Upper lobe of right lung (tissue), 1 donor: Measurements from ENCODE around the gene RBM10. TPM values are rescaled to one million over a fixed set of nuclear protein-coding genes. Genes with fewer than 3 reads are reported as not detected.

Source experiments
- ATAC-seq: fragments of 200-7000 bp; cut with Tn5 transposase; one replicate; pipeline ENCODE4 v1.9.1; 2020; ENCODE audit warnings: mild to moderate bottlenecking, moderate library complexity
- DNase-seq: peaks from one replicate; pipeline ENCODE4 v3.0.0-alpha.2; 2020
- H3K27ac ChIP-seq: fragments of 200-600 bp; one replicate; pipeline ENCODE4 v1.8.0; 2022
- H3K27me3 ChIP-seq: fragments of 200-600 bp; one replicate; pipeline ENCODE4 v1.8.0; 2022; ENCODE audit warnings: mild to moderate bottlenecking
- H3K36me3 ChIP-seq: fragments of 200-600 bp; one replicate; pipeline ENCODE4 v1.8.0; 2022
- H3K4me1 ChIP-seq: fragments of 200-600 bp; one replicate; pipeline ENCODE4 v1.8.0; 2022
- H3K4me3 ChIP-seq: fragments of 200-600 bp; one replicate; pipeline ENCODE4 v1.8.0; 2022; ENCODE audit warnings: mild to moderate bottlenecking
- H3K9me3 ChIP-seq: fragments of 200-600 bp; one replicate; pipeline ENCODE4 v1.8.0; 2022
- intact Hi-C: fragments of 100-400 bp; cut with DNase I; formaldehyde crosslinking; loops from one replicate; pipeline ENCODE4 v1.11.0; 2022
- total RNA-seq: library from RNA; stranded (reverse); fragmentation: NEBNext Ultra II Directional; extraction: Animal tissue kit (Norgen Biotek cat#: 25700); gene quantifications from one replicate; pipeline ENCODE4 v1.2.1, GENCODE V29; 2021
- TF ChIP-seq, protein P1 (sequence below): fragments of 200-600 bp; IDR thresholded peaks from one replicate; pipeline ENCODE4 v1.8.0; 2022; ENCODE audit warnings: antibody characterized with exemption
- donor health status: DM: no; HTN: yes; CAD: no; lungs with severe emphysema.

The RBM10 gene
- total RNA-seq, 1 donor from 2014 or later = 31.9 TPM

- ATAC-seq (no peak), DNase-seq (no peak)
- Histone ChIP-seq H3K9me3 (no peaks in the 10 kb centered on the region), H3K36me3 (peaks cover 41% of the 10 kb centered on the region), H3K4me3 (no peak overlapping the region), H3K27ac (no peak overlapping the region), H3K4me1 (no peaks in the 10 kb centered on the region), H3K27me3 (no peaks in the 10 kb centered on the region)
- intact Hi-C loops = no loop called here
- TF ChIP-seq, protein P1, sequence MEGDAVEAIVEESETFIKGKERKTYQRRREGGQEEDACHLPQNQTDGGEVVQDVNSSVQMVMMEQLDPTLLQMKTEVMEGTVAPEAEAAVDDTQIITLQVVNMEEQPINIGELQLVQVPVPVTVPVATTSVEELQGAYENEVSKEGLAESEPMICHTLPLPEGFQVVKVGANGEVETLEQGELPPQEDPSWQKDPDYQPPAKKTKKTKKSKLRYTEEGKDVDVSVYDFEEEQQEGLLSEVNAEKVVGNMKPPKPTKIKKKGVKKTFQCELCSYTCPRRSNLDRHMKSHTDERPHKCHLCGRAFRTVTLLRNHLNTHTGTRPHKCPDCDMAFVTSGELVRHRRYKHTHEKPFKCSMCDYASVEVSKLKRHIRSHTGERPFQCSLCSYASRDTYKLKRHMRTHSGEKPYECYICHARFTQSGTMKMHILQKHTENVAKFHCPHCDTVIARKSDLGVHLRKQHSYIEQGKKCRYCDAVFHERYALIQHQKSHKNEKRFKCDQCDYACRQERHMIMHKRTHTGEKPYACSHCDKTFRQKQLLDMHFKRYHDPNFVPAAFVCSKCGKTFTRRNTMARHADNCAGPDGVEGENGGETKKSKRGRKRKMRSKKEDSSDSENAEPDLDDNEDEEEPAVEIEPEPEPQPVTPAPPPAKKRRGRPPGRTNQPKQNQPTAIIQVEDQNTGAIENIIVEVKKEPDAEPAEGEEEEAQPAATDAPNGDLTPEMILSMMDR = no peak
These were observed 32.1 kb downstream of the RBM10 start for GRCh38 chrX:47177079-47177478.

DNA sequence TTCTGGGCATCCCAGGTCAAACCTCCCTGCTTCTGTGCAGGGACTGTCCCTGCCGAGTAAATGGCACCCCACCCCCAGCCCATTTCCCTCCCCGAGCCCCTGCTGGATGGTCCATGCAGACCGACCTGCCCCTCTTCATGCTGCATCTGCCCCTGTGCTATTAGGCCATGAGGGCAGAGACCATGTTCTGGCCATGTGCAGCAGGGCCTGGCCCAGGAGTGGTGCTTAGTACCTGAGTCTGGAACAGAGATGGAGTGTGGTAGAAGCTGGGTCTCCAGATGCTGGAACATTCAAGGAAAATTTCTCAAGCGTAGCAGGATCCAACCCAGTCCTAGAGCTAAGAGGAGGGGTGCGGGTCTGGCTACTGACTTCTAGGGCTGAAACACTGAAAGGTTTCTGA, 33.3 kb downstream of the RBM10 start:
- Histone ChIP-seq H3K9me3 (no peaks in the 10 kb centered on the region), H3K4me3 (no peak overlapping the region), H3K27me3 (no peaks in the 10 kb centered on the region), H3K27ac (no peak overlapping the region), H3K36me3 (peaks cover 39% of the 10 kb centered on the region), H3K4me1 (no peaks in the 10 kb centered on the region)
- no peak for ATAC-seq
- no peak for DNase-seq
- intact Hi-C loops = no loop called here
- TF ChIP-seq, protein P1 = no peak

DNA sequence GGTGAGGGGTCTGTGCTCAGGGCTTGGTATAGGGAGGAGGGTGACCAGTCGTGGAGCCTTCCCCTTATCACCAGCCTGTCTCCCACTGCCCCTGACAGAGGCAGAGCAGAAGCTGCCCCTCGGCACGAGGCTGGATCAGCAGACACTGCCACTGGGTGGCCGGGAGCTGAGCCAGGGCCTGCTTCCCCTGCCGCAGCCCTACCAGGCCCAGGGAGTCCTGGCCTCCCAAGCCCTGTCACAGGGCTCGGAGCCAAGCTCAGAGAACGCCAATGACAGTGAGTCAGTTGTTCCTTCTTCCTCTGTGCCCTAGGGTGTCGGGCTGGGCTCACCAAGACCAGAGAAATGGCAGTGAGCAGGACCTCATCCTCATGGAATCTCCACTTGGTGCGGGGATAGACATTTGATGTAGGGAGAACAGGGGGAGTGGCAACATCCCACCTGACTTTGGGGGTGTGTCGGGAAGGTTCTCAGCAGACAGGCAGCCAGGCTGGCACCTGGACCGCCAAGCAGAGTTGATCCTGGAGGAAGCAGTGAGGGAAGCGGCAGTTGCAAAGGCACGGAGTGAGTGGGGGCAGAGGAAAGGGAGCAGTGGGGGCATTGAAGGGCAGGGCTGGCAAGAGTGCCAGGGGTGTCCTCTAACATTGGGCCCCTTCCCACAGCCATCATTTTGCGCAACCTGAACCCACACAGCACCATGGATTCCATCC, 34.4 kb downstream of the RBM10 start:
- Histone ChIP-seq H3K27ac (no peak overlapping the region), H3K4me1 (no peaks in the 10 kb centered on the region), H3K4me3 (no peak overlapping the region), H3K27me3 (no peaks in the 10 kb centered on the region), H3K36me3 (peaks cover 37% of the 10 kb centered on the region), H3K9me3 (no peaks in the 10 kb centered on the region)
- DNase-seq = no peak
- intact Hi-C loops = no loop called here
- ATAC-seq = no peak
- TF ChIP-seq, protein P1 = no peak

DNA sequence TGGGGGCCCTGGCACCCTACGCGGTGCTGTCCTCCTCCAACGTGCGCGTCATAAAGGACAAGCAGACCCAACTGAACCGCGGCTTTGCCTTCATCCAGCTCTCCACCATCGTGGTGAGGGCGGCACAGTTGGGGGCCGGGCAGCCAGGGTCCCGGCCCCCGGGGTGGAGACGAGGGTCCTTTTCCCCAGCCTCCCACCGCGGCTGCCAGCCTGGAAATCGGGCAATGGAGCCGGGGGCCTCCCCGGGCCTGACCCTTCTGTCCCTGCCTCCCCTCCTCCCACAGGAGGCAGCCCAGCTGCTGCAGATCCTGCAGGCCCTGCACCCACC, 34.9 kb downstream of the RBM10 start:
- Histone ChIP-seq H3K27ac (no peak overlapping the region), H3K36me3 (peaks cover 37% of the 10 kb centered on the region), H3K4me3 (no peak overlapping the region), H3K27me3 (no peaks in the 10 kb centered on the region), H3K9me3 (no peaks in the 10 kb centered on the region), H3K4me1 (no peaks in the 10 kb centered on the region)
- DNase-seq (no peak), ATAC-seq (no peak)
- TF ChIP-seq, protein P1 = no peak
- intact Hi-C loops = no loop called here

DNA sequence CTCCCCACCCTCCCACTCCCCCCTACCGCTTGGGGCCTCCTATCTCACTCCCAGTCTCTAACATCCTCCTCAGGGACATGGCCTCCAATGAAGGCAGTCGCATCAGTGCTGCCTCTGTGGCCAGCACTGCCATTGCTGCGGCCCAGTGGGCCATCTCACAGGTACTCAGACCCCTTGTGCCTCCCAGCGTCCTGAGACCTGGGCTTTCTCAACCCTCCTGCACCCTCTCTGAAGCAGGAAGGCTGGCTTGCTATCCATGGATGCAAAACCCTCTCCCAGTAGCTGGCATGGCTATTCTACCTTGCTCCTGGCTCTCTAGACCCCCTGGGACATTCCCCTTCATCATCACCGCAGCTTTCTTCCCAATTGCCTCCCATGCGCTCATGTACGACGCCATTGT, 35.3 kb downstream of the RBM10 start:
- no peaks in the 10 kb centered on the region for H3K9me3 ChIP-seq
- intact Hi-C loops = no loop called here
- H3K4me3 ChIP-seq = no peak overlapping the region
- ATAC-seq (no peak), DNase-seq (no peak)
- TF ChIP-seq, protein P1 = no peak
- no peak overlapping the region for H3K27ac ChIP-seq
- H3K36me3 ChIP-seq = peaks cover 37% of the 10 kb centered on the region
- no peaks in the 10 kb centered on the region for H3K27me3 ChIP-seq
- H3K4me1 ChIP-seq = no peaks in the 10 kb centered on the region

DNA sequence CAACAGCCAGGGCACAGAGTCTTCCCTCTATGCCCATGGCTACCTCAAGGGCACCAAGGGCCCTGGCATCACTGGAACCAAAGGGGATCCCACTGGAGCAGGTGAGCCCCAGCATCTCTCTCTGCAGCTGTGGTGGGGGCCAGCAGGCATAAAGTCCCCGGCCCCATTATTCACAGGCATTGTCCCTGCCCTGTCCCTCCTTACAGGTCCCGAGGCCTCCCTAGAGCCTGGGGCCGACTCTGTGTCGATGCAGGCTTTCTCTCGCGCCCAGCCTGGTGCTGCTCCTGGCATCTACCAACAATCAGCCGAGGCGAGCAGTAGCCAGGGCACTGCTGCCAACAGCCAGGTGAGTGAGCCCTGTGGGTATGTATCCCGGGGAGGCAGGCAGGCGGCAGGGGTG, 36.3 kb downstream of the RBM10 start:
- H3K36me3 ChIP-seq = peaks cover 35% of the 10 kb centered on the region
- H3K4me1 ChIP-seq = no peaks in the 10 kb centered on the region
- no peak for ATAC-seq
- no peak overlapping the region for H3K27ac ChIP-seq
- TF ChIP-seq, protein P1 = no peak
- no peak overlapping the region for H3K4me3 ChIP-seq
- no peaks in the 10 kb centered on the region for H3K27me3 ChIP-seq
- DNase-seq = no peak
- intact Hi-C loops = no loop called here
- no peaks in the 10 kb centered on the region for H3K9me3 ChIP-seq
